ENCODE measurements around the gene ELAC2. TPM values are rescaled to one million over a fixed set of nuclear protein-coding genes. Genes with fewer than 3 reads are reported as not detected.

ELAC2 gene
- total and polyA plus RNA-seq, 2 of the 4 experiments (the other 2 are of a cell fraction): 75.2 to 80.7 TPM

DNA sequence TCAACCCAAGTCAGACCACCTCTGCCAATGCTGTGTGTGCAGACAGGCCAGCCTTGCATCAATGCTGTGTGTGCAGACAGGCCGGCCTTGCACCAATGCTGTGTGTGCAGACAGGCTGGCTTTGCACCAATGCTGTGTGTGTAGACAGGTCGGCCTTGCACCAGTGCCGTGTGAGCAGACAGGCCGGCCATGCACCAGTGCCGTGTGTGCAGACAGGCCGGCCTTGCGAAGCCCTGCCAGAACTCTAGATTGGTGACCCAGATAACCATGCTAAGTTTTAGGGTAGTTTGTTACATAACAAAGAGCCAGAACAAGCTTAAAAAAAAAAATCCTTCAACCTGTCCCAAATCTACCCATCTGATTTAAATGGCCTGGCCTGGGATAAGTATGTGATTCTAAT, 54.3 kb downstream of the ELAC2 start:
- no peak for ATAC-seq (ENCODE audit: low read depth)
- H2AFZ ChIP-seq (replicated peaks; ENCODE audit: low read length, poor library complexity): no peak overlapping the region

More for the DNA sequence above, 54.3 kb downstream of the ELAC2 start:
- TF ChIP-seq, protein P1, sequence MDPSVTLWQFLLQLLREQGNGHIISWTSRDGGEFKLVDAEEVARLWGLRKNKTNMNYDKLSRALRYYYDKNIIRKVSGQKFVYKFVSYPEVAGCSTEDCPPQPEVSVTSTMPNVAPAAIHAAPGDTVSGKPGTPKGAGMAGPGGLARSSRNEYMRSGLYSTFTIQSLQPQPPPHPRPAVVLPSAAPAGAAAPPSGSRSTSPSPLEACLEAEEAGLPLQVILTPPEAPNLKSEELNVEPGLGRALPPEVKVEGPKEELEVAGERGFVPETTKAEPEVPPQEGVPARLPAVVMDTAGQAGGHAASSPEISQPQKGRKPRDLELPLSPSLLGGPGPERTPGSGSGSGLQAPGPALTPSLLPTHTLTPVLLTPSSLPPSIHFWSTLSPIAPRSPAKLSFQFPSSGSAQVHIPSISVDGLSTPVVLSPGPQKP (IDR thresholded peaks at IDR 0.05; ENCODE audit: borderline replicate concordance, low read depth, low read length): no peak
- TF ChIP-seq RAD21 (IDR thresholded peaks at IDR 0.05; ENCODE audit: low read length): no peak
- TF ChIP-seq RFX5 (IDR thresholded peaks at IDR 0.05; ENCODE audit: low read depth, low read length): no peak
- no peak for TF ChIP-seq SMC3 (IDR thresholded peaks at IDR 0.05; ENCODE audit: low read depth, low read length)
- TF ChIP-seq RCOR1 (IDR thresholded peaks at IDR 0.05; ENCODE audit: insufficient replicate concordance, low read length): no peak
- no peak for TF ChIP-seq NFE2L2 (IDR thresholded peaks at IDR 0.05; ENCODE audit: low read depth, low read length)
- no peak for TF ChIP-seq CHD1 (IDR thresholded peaks at IDR 0.05; ENCODE audit: low read depth, low read length)
- TF ChIP-seq MAZ (IDR thresholded peaks at IDR 0.05; ENCODE audit: borderline replicate concordance, low read depth, low read length): no peak
- TF ChIP-seq, protein P2, sequence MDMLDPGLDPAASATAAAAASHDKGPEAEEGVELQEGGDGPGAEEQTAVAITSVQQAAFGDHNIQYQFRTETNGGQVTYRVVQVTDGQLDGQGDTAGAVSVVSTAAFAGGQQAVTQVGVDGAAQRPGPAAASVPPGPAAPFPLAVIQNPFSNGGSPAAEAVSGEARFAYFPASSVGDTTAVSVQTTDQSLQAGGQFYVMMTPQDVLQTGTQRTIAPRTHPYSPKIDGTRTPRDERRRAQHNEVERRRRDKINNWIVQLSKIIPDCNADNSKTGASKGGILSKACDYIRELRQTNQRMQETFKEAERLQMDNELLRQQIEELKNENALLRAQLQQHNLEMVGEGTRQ (IDR thresholded peaks at IDR 0.05; ENCODE audit: low read depth, low read length): no peak
- no peak for TF ChIP-seq POLR2A (IDR thresholded peaks at IDR 0.05; ENCODE audit: low read depth, low read length)
- TF ChIP-seq BHLHE40 (IDR thresholded peaks at IDR 0.05; ENCODE audit: low read depth, low read length): no peak
- TF ChIP-seq MXI1 (IDR thresholded peaks at IDR 0.05; ENCODE audit: borderline replicate concordance, low read depth, low read length): no peak
- no peak for TF ChIP-seq CEBPB (IDR thresholded peaks at IDR 0.05; ENCODE audit: low read depth, low read length)
- TF ChIP-seq FOS (IDR thresholded peaks at IDR 0.05; ENCODE audit: low read depth, low read length): no peak
- TF ChIP-seq MAFK (IDR thresholded peaks at IDR 0.05; ENCODE audit: low read depth, low read length): no peak
- no peak for TF ChIP-seq CTCF (conservative IDR thresholded peaks at IDR 0.05; ENCODE audit: low read depth, low read length)
- Histone ChIP-seq H3K27me3 (ENCODE audit: control insufficient read depth, insufficient read depth, low read length) (no peaks in the 10 kb centered on the region), H3K18ac (ENCODE audit: low read depth, low read length) (no peak overlapping the region), H3K4me3 (ENCODE audit: insufficient read depth, low read depth, low read length) (no peak overlapping the region), H4K8ac (ENCODE audit: low read depth in 2 of 2, low read length in 2 of 2) (no peak overlapping the region), H4K20me1 (ENCODE audit: insufficient read depth, low read length) (no peaks in the 10 kb centered on the region), H3K23ac (ENCODE audit: low read depth, low read length) (no peak overlapping the region), H2BK5ac (ENCODE audit: low read depth, low read length, poor library complexity, severe bottlenecking) (no peak overlapping the region), H3K56ac (ENCODE audit: extremely low read depth, insufficient read depth, low read length) (no peak overlapping the region), H3K4me2 (ENCODE audit: low read depth, low read length) (no peak overlapping the region), H3K9me3 (ENCODE audit: control insufficient read depth, insufficient read depth, low read length) (no peaks in the 10 kb centered on the region), H2BK120ac (ENCODE audit: low read depth, low read length) (no peak overlapping the region), H3K4me1 (ENCODE audit: control insufficient read depth, insufficient read depth, low read length) (no peaks in the 10 kb centered on the region; the same call in 1 of the 2 replicates), H3K4ac (ENCODE audit: low read depth, low read length) (no peak overlapping the region), H3K9me1 (ENCODE audit: insufficient read depth, low read length) (0 out of 2 replicates have a peak, but pooled peaks cover 2% of the 10 kb centered on the region), H3K9ac (ENCODE audit: low read depth, low read length) (no peak overlapping the region), H2BK15ac (ENCODE audit: low read depth, low read length) (no peak overlapping the region), H3K14ac (replicated peaks; ENCODE audit: low read depth, low read length) (no peak overlapping the region), H3K27ac (ENCODE audit: insufficient read depth, low read length) (no peak overlapping the region), H3K79me1 (ENCODE audit: low read depth in 1 of 2, low read length in 2 of 2) (no peaks in the 10 kb centered on the region), H2AK5ac (ENCODE audit: low read depth, low read length) (no peak overlapping the region), H3K36me3 (ENCODE audit: control insufficient read depth, insufficient read depth, low read length) (no peaks in the 10 kb centered on the region), H2AK9ac (replicated peaks; ENCODE audit: low read depth, low read length, poor library complexity) (no peak overlapping the region), H4K5ac (ENCODE audit: low read depth, low read length) (no peak overlapping the region), H4K91ac (ENCODE audit: insufficient read depth, low read depth, low read length) (no peak overlapping the region), H2BK20ac (ENCODE audit: low read depth, low read length) (no peak overlapping the region)
- ChIA-PET CTCF (no interaction called here), POLR2A (ENCODE audit: unreplicated experiment) (no interaction called here)
- intact Hi-C loops (cut with micrococcal nuclease): no loop called here
- in situ Hi-C loops (cut with MboI; ENCODE audit: low sequenced_read_pairs): no loop called here
- DNase-seq: no peak
- BruUV-seq (replicated peaks): no TSS peak
- dilution Hi-C loops (cut with HindIII; ENCODE audit: low sequenced_read_pairs, unreplicated experiment): no loop called here
- 86% methylated on average over 1 of the region's 7 CpGs; no CpG with 5 or more reads in 1 of the 2 experiments for WGBS, 2 experiments (ENCODE audit: extremely low coverage in 2 of 2, insufficient read length in 1 of 2)
